GM19328 (cell line): Measurements from ENCODE around the gene COX10.
"Not testable (repeated sequence)": the region's sequence is repeated elsewhere in the genome, so short reads cannot be mapped to it uniquely, and the experiment has no call there.

Experiments
- ATAC-seq: cut with Tn5 transposase; IDR thresholded peaks from one replicate; pipeline ENCODE4 v1.9.1; 2021; ENCODE audit warnings: mild to moderate bottlenecking, moderate library complexity; ENCODE audit not compliant: unreplicated experiment

COX10 gene

DNA sequence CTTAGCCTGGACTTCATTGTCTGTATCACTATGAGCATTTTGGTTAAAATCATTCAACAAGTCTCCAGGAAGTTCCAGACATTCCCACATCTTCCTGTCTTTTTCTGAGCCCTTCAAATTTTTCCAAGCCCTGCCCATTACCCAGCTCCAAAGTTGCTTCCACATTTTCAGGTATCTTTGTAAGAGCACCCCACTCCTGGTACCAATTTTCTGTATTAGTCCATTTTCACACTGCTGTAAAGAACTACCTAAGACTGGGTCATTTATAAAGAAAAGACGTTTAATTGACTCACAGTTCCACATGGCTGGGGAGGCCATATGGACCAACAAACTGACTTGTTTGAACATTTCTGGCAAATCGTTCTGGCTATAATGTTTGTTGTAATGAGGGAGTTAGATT is 100.0 kb downstream of the COX10 start:
- no peak for ATAC-seq

DNA sequence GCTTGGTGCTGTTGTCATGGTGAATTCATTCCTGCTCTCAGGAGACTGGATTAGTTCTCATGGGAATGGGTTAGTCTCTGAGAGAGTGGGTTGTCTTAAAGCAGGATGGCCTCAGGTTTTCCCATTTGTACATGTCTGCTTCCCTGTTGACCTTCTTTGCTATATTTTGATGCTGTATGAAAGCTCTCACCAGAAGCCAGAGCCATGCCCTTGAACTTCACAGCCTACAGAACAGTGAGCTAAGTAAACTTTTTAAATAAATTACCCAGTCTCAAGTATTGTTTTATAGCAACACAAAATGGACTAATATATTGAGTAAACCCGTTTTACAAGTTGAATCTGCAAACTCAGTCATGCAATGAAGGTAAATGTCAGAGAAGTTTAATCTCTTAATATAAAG is 100.6 kb downstream of the COX10 start:
- no peak for ATAC-seq

DNA sequence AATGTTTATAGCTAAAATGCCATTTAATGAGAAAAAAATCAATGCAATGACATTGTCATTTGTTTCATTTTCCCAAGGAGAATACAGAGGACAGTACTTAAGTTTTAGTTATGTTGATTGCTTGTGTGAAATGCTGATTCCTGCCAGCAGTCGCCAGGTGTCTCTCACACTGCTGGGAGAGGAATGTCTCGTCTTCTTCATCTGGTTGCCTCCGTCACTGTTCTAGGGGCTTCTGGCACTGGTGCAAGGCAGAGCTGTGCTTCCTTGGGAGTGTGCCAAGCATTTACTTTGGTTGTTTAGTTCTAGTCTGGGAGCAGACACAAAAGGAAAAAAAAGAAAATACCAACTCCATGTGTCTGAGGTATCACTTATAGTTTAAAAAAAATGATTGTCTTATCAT is 107.7 kb downstream of the COX10 start:
- not testable (repeated sequence) for ATAC-seq

GRCh38 chr17:14177801-14178200 is 108.5 kb downstream of the COX10 start:
- not testable (repeated sequence) for ATAC-seq

DNA sequence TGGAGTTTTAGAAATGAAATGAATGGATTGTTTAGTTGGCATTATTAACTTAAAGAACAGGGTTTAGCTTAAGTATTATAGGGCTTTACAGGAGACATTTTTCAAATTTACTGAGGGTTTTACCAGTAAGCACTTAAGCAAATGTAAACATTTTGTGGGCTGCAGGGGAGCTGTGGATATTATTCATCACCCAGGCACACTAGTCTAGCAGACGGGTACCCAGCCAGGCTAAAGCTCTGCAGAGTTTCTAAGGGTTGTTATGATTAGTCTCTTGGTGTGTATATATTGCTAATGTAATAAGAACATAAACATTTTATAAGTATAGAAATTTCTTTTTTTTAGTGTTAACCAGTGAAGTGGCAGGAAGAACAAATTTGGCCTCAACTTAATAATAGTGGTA is 110.6 kb downstream of the COX10 start:
- ATAC-seq = not testable (repeated sequence)

GRCh38 chr17:14182084-14182483 is 112.8 kb downstream of the COX10 start:
- not testable (repeated sequence) for ATAC-seq

- not testable (repeated sequence) for ATAC-seq
These were observed 115.2 kb downstream of the COX10 start for GRCh38 chr17:14184536-14184935.

GRCh38 chr17:14186443-14186842 is 117.1 kb downstream of the COX10 start:
- not testable (repeated sequence) for ATAC-seq

DNA sequence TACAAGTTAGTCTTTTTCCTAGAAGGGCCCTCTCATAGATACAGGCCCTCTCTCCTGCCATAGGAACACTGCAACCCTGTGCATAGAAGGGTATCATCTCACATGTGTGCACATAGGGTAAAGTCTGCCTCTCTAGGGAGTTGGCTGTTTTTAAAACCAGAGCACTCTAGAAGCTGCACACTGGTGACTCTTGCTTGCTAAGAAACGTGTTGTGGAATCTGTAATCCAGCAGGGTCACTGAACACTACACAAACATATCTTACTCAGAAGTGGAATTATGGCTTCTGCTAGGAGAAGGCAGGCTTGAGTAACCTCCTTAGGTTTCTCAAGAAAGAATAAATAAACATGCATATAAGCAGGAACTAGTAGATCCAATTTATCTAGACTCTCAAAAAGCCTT is 121.5 kb downstream of the COX10 start:
- ATAC-seq = not testable (repeated sequence)

DNA sequence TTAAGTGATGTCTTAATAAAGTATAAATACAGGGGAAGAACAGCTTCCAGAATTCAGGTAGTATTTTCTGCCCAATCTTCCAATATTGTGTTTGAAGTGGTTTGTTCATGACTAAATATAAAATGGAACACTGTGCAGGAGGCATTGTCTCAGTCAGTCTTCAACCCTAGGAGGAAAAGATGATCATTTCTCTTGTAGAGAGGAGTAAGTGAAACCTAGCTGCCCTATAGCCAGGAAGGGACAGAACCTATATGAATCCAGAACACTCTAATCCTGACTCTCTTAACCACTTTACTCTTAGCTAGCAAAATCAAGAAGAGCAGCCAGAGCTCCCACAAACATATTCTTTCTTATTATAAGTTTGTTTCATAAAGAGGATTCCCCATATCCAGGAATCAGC is 122.2 kb downstream of the COX10 start:
- ATAC-seq = not testable (repeated sequence)

DNA sequence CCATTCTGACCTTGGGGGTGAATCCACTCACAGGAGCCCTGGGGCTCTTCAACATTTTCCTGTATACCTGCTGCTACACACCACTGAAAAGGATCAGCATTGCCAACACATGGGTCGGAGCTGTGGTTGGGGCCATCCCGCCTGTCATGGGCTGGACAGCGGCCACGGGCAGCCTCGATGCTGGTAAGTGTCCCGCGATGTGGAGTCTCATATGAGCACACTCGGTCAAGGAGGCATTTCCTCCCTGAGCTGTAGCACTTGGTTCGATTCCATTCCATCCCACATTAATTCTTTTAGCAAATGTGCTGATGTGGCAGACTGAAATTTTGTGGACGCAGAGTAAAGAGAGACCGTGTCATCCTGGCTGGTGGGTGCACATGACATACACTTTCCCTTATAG is 122.7 kb downstream of the COX10 start:
- ATAC-seq = not testable (repeated sequence)

- ATAC-seq = not testable (repeated sequence)
These were observed 123.5 kb downstream of the COX10 start for GRCh38 chr17:14192636-14193344.

GRCh38 chr17:14196377-14196997 is 127.2 kb downstream of the COX10 start:
- ATAC-seq = no peak

- ATAC-seq = no peak
These were observed 127.8 kb downstream of the COX10 start for GRCh38 chr17:14197057-14197456.

GRCh38 chr17:14197586-14197985 is 128.3 kb downstream of the COX10 start:
- no peak for ATAC-seq

DNA sequence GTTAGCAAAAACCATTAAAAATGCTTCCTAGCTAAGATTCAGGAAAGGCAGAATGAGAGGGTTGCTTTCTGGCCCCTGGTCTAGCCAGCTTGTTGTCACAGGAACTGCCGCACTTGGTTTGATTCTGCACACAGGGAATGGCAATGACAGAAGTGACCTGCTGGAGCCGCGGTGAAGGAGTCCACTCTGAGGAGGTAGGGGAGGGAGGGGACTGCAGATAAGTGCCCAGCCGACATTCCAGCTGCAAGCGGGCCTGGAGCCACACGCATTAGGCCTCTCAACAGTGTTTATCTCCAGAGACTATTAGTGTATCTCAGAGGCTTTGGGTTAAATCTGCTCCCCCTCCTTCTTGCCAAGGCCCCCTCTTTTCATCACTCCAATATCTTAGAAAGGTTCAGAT is 128.7 kb downstream of the COX10 start:
- no peak for ATAC-seq

DNA sequence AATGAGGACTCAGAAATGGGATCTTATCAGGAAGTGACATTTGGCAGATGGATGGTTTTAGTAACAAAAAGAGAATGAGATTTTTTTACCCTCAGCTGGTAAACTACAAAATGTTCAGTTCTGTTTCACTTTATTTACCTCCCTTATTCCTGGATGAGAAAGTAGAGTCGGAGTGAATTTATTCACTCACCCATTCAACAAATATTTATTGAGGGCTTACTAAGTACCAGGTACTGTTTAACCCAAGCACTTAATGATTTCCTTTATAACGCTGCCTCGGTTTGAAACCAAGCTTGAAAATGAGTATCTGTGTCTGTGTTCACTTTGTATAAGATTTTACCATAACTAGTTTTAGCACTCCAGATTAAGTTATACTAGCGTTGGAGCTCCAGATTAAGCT is 129.3 kb downstream of the COX10 start:
- ATAC-seq = no peak

- ATAC-seq = no peak
These were observed 130.3 kb downstream of the COX10 start for GRCh38 chr17:14199601-14200000.

- ATAC-seq = no peak
These were observed 131.1 kb downstream of the COX10 start for GRCh38 chr17:14200354-14200753.

- ATAC-seq = no peak
These were observed 132.0 kb downstream of the COX10 start for GRCh38 chr17:14201021-14201987.

DNA sequence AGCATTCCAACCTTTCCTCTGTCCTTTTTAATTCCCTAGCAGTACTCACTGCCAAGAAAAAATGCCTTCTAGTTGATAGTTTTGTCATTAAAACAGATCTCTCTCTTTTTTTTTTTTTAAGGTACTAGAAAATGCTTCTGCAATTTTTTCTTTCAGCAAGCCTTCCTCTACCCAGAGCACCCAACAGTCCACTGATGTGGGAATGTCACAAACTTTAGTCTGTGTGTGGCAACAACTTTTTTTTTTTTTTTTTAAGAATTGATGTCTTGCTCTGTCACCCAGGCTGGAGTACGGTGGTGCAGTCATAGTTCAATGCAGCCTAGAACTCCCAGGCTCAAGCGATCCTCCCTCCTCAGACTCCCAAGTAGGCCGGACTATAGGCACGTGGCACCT is 132.7 kb downstream of the COX10 start:
- ATAC-seq = no peak
